Tibial artery (tissue), 4 donors: Measurements from ENCODE around the gene SPAG8.

Experiments
- DNase-seq, 2 donors: peaks; one replicate each; pipeline ENCODE4 v3.0.0-alpha.2; 2019
- H3K27ac ChIP-seq, 2 donors: fragments of 200-600 bp; sonication (generic) in 1 of 2; 1 replicate in 1 of 2; 2 replicates in 1 of 2; pipeline ENCODE4 v1.5.1; 2018 to 2019; ENCODE audit warnings: mild to moderate bottlenecking in 1 of 2
- H3K27me3 ChIP-seq, 2 donors: fragments of 200-600 bp; sonication (generic) in 1 of 2; one replicate each; pipeline versions ENCODE4 v1.5.1 to v1.6.0; 2016 to 2019
- H3K36me3 ChIP-seq, 3 donors: fragments of 200-600 bp; sonication (generic) in 2 of 3; one replicate each; pipeline ENCODE4 v1.5.1; 2016 to 2019; ENCODE audit warnings: mild to moderate bottlenecking in 2 of 3
- H3K4me1 ChIP-seq, 4 donors: fragments of 200-600 bp; sonication (generic) in 2 of 4; 1 replicate in 3 of 4; 2 replicates in 1 of 4; pipeline ENCODE4 v1.5.1; 2016 to 2019
- H3K4me3 ChIP-seq, 2 donors: fragments of 200-600 bp; sonication (generic) in 1 of 2; 1 replicate in 1 of 2; 2 replicates in 1 of 2; pipeline ENCODE4 v1.5.1; 2018 to 2019; ENCODE audit warnings: mild to moderate bottlenecking in 2 of 2
- H3K9me3 ChIP-seq, 3 donors: fragments of 200-600 bp; sonication (generic) in 1 of 3; one replicate each; pipeline ENCODE4 v1.5.1; 2016 to 2019
- intact Hi-C: fragments of 100-400 bp; cut with DNase I; formaldehyde crosslinking; loops from one replicate; pipeline ENCODE4 v1.15.0; 2023; ENCODE audit warnings: low total_unique reads
- TF ChIP-seq, protein P1 (sequence below), 2 experiments: fragments of 200-600 bp in 1 of 2; fragments of 450-650 bp in 1 of 2; IDR thresholded peaks; one replicate each; pipeline ENCODE4 v1.5.1; 2017 to 2019; ENCODE audit warnings: antibody characterized with exemption in 2 of 2, mild to moderate bottlenecking in 1 of 2, moderate library complexity in 1 of 2

Gene SPAG8

DNA sequence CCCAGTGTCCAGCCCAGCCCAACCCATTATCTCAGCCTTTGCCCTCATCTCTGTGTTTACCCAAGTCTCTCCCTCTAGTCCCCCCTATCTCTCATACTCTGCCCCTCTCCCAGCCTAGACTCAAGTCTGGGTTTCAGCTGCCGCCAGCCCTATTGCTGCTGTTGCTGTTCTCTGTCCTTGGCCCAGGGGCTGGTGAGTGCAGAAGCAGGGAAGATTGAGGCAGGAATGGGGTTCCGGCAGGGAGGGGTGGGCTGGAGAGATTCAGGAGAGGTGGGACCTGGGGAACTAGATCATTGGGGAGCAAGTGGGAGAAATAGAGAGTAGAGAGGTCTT, 17.7 kb upstream of the SPAG8 start:
- intact Hi-C loops, result loop anchor here (2.0 to 5.0 kb wide), 2 partner anchors 15 to 37 kb away; partner anchors contain the start of genes HINT2 and NPR2
- H3K36me3 ChIP-seq, result peaks cover 0 to under 1% (median 0%) of the 10 kb centered on the region in 3 donors
- H3K27me3 ChIP-seq, result no peaks in the 10 kb centered on the region
- no peak for DNase-seq
- peak overlapping the region; percentile 96 to 99 for H3K27ac ChIP-seq
- H3K4me3 ChIP-seq, result peak overlapping the region; percentile 79 to 97
- peaks cover 0 to 68% (median 49%) of the 10 kb centered on the region in 4 donors for H3K4me1 ChIP-seq
- TF ChIP-seq, protein P1, sequence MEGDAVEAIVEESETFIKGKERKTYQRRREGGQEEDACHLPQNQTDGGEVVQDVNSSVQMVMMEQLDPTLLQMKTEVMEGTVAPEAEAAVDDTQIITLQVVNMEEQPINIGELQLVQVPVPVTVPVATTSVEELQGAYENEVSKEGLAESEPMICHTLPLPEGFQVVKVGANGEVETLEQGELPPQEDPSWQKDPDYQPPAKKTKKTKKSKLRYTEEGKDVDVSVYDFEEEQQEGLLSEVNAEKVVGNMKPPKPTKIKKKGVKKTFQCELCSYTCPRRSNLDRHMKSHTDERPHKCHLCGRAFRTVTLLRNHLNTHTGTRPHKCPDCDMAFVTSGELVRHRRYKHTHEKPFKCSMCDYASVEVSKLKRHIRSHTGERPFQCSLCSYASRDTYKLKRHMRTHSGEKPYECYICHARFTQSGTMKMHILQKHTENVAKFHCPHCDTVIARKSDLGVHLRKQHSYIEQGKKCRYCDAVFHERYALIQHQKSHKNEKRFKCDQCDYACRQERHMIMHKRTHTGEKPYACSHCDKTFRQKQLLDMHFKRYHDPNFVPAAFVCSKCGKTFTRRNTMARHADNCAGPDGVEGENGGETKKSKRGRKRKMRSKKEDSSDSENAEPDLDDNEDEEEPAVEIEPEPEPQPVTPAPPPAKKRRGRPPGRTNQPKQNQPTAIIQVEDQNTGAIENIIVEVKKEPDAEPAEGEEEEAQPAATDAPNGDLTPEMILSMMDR (IDR thresholded peaks at IDR 0.05), result no peak
- no peaks in the 10 kb centered on the region for H3K9me3 ChIP-seq

DNA sequence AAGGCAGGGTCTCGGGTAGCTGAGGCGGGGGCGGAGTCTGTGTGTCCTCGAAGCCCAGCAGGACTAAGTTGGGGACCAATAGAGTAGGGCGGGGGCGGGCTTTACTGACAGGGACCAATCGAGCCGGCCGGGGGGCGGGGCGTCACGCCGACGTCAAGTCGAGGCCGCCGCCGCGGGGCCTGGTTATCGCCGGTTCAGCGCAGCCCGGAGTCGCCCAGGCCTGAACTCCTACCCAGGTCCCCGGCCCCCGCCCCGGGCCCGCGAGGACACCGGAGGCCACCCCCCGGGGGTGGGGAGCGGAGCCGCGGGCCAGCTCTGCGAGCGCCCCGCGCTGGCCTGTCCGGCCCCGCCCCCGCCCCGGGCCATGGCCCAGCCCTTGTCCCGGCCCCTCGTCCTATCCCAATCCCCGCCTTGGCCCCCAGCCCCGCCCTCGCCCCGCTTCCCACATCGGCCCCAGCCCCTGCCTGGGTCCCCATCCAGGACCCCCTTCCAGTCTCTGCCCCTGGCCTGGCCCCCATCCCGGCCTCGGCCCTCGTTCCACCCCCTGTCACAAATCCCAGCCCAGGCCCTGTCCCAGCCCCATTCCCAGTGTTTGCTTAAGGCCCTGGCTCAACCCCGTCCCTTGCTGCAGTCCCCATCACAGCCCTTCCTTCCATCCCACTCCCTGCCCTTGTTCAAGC, 17.2 kb upstream of the SPAG8 start, which contains the start of gene TMEM8B:
TMEM8B (plus strand) TSS at position 145 of the 680 bp plus-strand sequence; CDS start at position 365, 220 bp downstream.
- TF ChIP-seq, protein P1 (IDR thresholded peaks at IDR 0.05), result no peak
- Histone ChIP-seq H3K4me1 (peaks cover 0 to 63% (median 45%) of the 10 kb centered on the region in 4 donors), H3K9me3 (no peaks in the 10 kb centered on the region), H3K36me3 (no peaks in the 10 kb centered on the region), H3K4me3 (peak within 1 kb of the TSS; percentile 79 to 97), H3K27me3 (no peaks in the 10 kb centered on the region), H3K27ac (peak within 1 kb of the TSS; percentile 96 to 99)
- peak; percentile 98 to 100 for DNase-seq
- intact Hi-C loops, result loop anchor here (2.0 to 5.0 kb wide), 2 partner anchors 14 to 37 kb away; partner anchors contain the start of genes HINT2 and NPR2

GRCh38 chr9:35828716-35829083, 16.6 kb upstream of the SPAG8 start, which contains the start of gene FAM221B:
TSS of gene FAM221B (minus strand) at chr9:35828732. CDS start at chr9:35826161, 2,571 bp downstream.
- peak within 1 kb of the TSS; percentile 79 to 97 for H3K4me3 ChIP-seq
- no peaks in the 10 kb centered on the region for H3K27me3 ChIP-seq
- no peaks in the 10 kb centered on the region for H3K9me3 ChIP-seq
- H3K27ac ChIP-seq, result peak within 1 kb of the TSS; percentile 96 to 99
- intact Hi-C loops, result loop anchor here (2.0 to 5.0 kb wide), 2 partner anchors 14 to 36 kb away; partner anchors contain the start of genes HINT2 and NPR2
- peak in 1 of 2 donors; percentile 35 for DNase-seq
- no peaks in the 10 kb centered on the region for H3K36me3 ChIP-seq
- TF ChIP-seq, protein P1 (IDR thresholded peaks at IDR 0.05), result no peak
- peaks cover 0 to 58% (median 42%) of the 10 kb centered on the region in 4 donors for H3K4me1 ChIP-seq

DNA sequence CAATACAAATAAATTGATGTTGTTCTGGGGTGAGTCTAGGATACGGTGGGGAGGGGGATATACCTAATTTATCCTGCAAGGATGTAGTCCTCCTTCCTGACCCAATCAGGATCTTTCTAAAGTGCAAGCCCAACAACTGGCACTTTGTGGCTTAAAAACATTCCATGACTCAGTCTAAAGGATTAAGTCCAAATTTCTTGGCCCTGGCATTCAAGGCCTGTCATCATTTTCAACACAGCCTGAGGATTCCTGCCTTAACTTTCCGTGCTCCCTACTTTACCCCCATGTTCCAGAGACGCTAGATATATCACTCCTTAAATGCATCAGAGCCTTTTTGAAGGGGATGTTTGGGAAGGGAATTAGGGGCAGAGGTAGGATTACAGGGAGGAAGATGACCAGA, 15.4 kb upstream of the SPAG8 start:
- H3K36me3 ChIP-seq, result no peaks in the 10 kb centered on the region
- intact Hi-C loops, result loop anchor here (2.0 to 5.0 kb wide), 2 partner anchors 35 to 55 kb away; partner anchors contain the start of gene NPR2
- H3K27me3 ChIP-seq, result no peaks in the 10 kb centered on the region
- TF ChIP-seq, protein P1 (IDR thresholded peaks at IDR 0.05), result no peak
- no peaks in the 10 kb centered on the region for H3K9me3 ChIP-seq
- peaks cover 0 to 46% (median 35%) of the 10 kb centered on the region in 4 donors for H3K4me1 ChIP-seq
- peak overlapping the region; percentile 61 to 96 for H3K27ac ChIP-seq
- H3K4me3 ChIP-seq, result no peak overlapping the region
- DNase-seq, result no peak

GRCh38 chr9:35826071-35826701, 14.1 kb upstream of the SPAG8 start:
- H3K9me3 ChIP-seq, result no peaks in the 10 kb centered on the region
- intact Hi-C loops, result loop anchor here (2.0 to 5.0 kb wide), 2 partner anchors 34 to 57 kb away; partner anchors contain the start of gene NPR2
- TF ChIP-seq, protein P1 (IDR thresholded peaks at IDR 0.05), result peak; percentile 69 to 74
- H3K4me1 ChIP-seq, result peaks cover 0 to 35% (median 30%) of the 10 kb centered on the region in 4 donors
- H3K27me3 ChIP-seq, result no peaks in the 10 kb centered on the region
- H3K4me3 ChIP-seq, result no peak overlapping the region
- no peak for DNase-seq
- peak overlapping the region in 1 of 2 donors; percentile 26 for H3K27ac ChIP-seq
- H3K36me3 ChIP-seq, result no peaks in the 10 kb centered on the region
